Effector CD4-positive, alpha-beta T cell (primary cell): Measurements from ENCODE around the gene GNPTAB.
"Not testable (repeated sequence)": the region's sequence is repeated elsewhere in the genome, so short reads cannot be mapped to it uniquely, and the experiment has no call there.

ENCODE experiments used
- DNase-seq: peaks from one replicate; pipeline ENCODE4 v3.0.0-alpha.2; 2020

GNPTAB gene

GRCh38 chr12:101767537-101767936, 63.2 kb downstream of the GNPTAB start:
- DNase-seq = no peak

- no peak for DNase-seq
Observed at GRCh38 chr12:101764051-101764792, 66.5 kb downstream of the GNPTAB start.

GRCh38 chr12:101763246-101763931, 67.4 kb downstream of the GNPTAB start:
- no peak for DNase-seq

GRCh38 chr12:101761781-101762180, 69.0 kb downstream of the GNPTAB start:
- DNase-seq = no peak

GRCh38 chr12:101761350-101761749, 69.4 kb downstream of the GNPTAB start:
- no peak for DNase-seq

- no peak for DNase-seq
Observed at GRCh38 chr12:101759396-101760047, 71.2 kb downstream of the GNPTAB start.

GRCh38 chr12:101750152-101750551, 80.6 kb downstream of the GNPTAB start:
- no peak for DNase-seq

- DNase-seq = no peak
Observed at GRCh38 chr12:101749657-101750056, 81.1 kb downstream of the GNPTAB start.

GRCh38 chr12:101748907-101749306, 81.9 kb downstream of the GNPTAB start:
- no peak for DNase-seq

GRCh38 chr12:101747697-101748096, 83.1 kb downstream of the GNPTAB start:
- no peak for DNase-seq

- no peak for DNase-seq
Observed at GRCh38 chr12:101746661-101747060, 84.1 kb downstream of the GNPTAB start.

GRCh38 chr12:101746196-101746595, 84.6 kb downstream of the GNPTAB start:
- no peak for DNase-seq

- DNase-seq = no peak
Observed at GRCh38 chr12:101745481-101745880, 85.3 kb downstream of the GNPTAB start.

- no peak for DNase-seq
Observed at GRCh38 chr12:101743724-101744472, 86.9 kb downstream of the GNPTAB start.

GRCh38 chr12:101743242-101743641, 87.5 kb downstream of the GNPTAB start:
- no peak for DNase-seq

GRCh38 chr12:101740980-101741379, 89.8 kb downstream of the GNPTAB start:
- no peak for DNase-seq

GRCh38 chr12:101740566-101740965, 90.2 kb downstream of the GNPTAB start:
- DNase-seq = no peak

GRCh38 chr12:101738920-101739665, 91.7 kb downstream of the GNPTAB start, which contains the start of gene SYCP3:
Gene SYCP3 (minus strand): TSS chr12:101739462. CDS start chr12:101737935, 1,527 bp downstream.
- no peak for DNase-seq

GRCh38 chr12:101737476-101737875, 93.3 kb downstream of the GNPTAB start:
- no peak for DNase-seq

GRCh38 chr12:101734482-101734881, 96.3 kb downstream of the GNPTAB start:
- DNase-seq = not testable (repeated sequence)

GRCh38 chr12:101733166-101733565, 97.6 kb downstream of the GNPTAB start:
- no peak for DNase-seq

GRCh38 chr12:101732318-101732717, 98.4 kb downstream of the GNPTAB start:
- DNase-seq = no peak
